ENCODE data around the gene TMEM59L.

The TMEM59L gene

GRCh38 chr19:18660051-18660910, 47.6 kb downstream of the TMEM59L start:
- peak; percentile 78 to 85 for DNase-seq

- peak; percentile 51 to 79 for DNase-seq
Observed at GRCh38 chr19:18660939-18661670, 48.4 kb downstream of the TMEM59L start.

GRCh38 chr19:18662972-18663732, 50.5 kb downstream of the TMEM59L start:
- DNase-seq, result no peak

- no peak for DNase-seq
Observed at GRCh38 chr19:18663940-18664530, 51.4 kb downstream of the TMEM59L start.

GRCh38 chr19:18665771-18666202, 53.1 kb downstream of the TMEM59L start:
- no peak for DNase-seq

- no peak for DNase-seq
Observed at GRCh38 chr19:18666317-18666716, 53.6 kb downstream of the TMEM59L start.

- no peak for DNase-seq
Observed at GRCh38 chr19:18666784-18667183, 54.1 kb downstream of the TMEM59L start.

GRCh38 chr19:18667531-18668251, 55.0 kb downstream of the TMEM59L start:
- no peak for DNase-seq

GRCh38 chr19:18668252-18668631, 55.6 kb downstream of the TMEM59L start:
- DNase-seq, result no peak

GRCh38 chr19:18668744-18669523, 56.3 kb downstream of the TMEM59L start:
- DNase-seq, result no peak

GRCh38 chr19:18669524-18669817, 56.8 kb downstream of the TMEM59L start:
- no peak for DNase-seq

GRCh38 chr19:18669883-18670282, 57.2 kb downstream of the TMEM59L start:
- no peak for DNase-seq

- no peak for DNase-seq
Observed at GRCh38 chr19:18670312-18670711, 57.6 kb downstream of the TMEM59L start.
